Measurements from ENCODE around the gene TRAF1. TPM values are rescaled to one million over a fixed set of nuclear protein-coding genes. Genes with fewer than 3 reads are reported as not detected.

The TRAF1 gene
- total RNA-seq, 4 donors from 2014 or later: 3.0 to 9.0 (median 6.1) TPM

- TF ChIP-seq CTCF (IDR thresholded peaks at IDR 0.05): no peak
- DNase-seq (ENCODE audit: low spot score): no peak
Observed at GRCh38 chr9:120867676-120868338, 58.8 kb downstream of the TRAF1 start.

GRCh38 chr9:120866651-120867050, 59.9 kb downstream of the TRAF1 start:
- DNase-seq (ENCODE audit: low spot score): no peak
- no peak for ATAC-seq (ENCODE audit: low FRiP score)
- TF ChIP-seq CTCF (IDR thresholded peaks at IDR 0.05): no peak

More at GRCh38 chr9:120867676-120868338, 58.8 kb downstream of the TRAF1 start:
- ATAC-seq (ENCODE audit: low FRiP score): no peak

- TF ChIP-seq CTCF (IDR thresholded peaks at IDR 0.05): no peak
- DNase-seq (ENCODE audit: low spot score): no peak
Observed at GRCh38 chr9:120865809-120866208, 60.8 kb downstream of the TRAF1 start.

GRCh38 chr9:120865176-120865575, 61.4 kb downstream of the TRAF1 start:
- no peak for TF ChIP-seq CTCF (IDR thresholded peaks at IDR 0.05)
- ATAC-seq (ENCODE audit: low FRiP score) (no peak), DNase-seq (ENCODE audit: low spot score) (no peak)

More at GRCh38 chr9:120865809-120866208, 60.8 kb downstream of the TRAF1 start:
- ATAC-seq (ENCODE audit: low FRiP score): no peak

GRCh38 chr9:120864719-120865118, 61.9 kb downstream of the TRAF1 start:
- ATAC-seq (ENCODE audit: low FRiP score): no peak
- no peak for DNase-seq (ENCODE audit: low spot score)
- no peak for TF ChIP-seq CTCF (IDR thresholded peaks at IDR 0.05)

- no peak for TF ChIP-seq CTCF (IDR thresholded peaks at IDR 0.05)
- no peak for ATAC-seq (ENCODE audit: low FRiP score)
- DNase-seq (ENCODE audit: low spot score): no peak
Observed at GRCh38 chr9:120863833-120864232, 62.8 kb downstream of the TRAF1 start.

GRCh38 chr9:120862452-120862851, 64.1 kb downstream of the TRAF1 start:
- TF ChIP-seq CTCF (IDR thresholded peaks at IDR 0.05): no peak
- DNase-seq (ENCODE audit: low spot score) (no peak), ATAC-seq (ENCODE audit: low FRiP score) (no peak)
